T-cell (primary cell): ENCODE results near the gene ACER3. TPM values are rescaled to one million over a fixed set of nuclear protein-coding genes. Genes with fewer than 3 reads are reported as not detected.
"Not testable (repeated sequence)": the region's sequence is repeated elsewhere in the genome, so short reads cannot be mapped to it uniquely, and the experiment has no call there.

ENCODE experiments used
- ATAC-seq, 4 experiments: fragments of 200-7000 bp in 3 of 4; fragments of 150-1000 bp in 1 of 4; cut with Tn5 transposase; replicated peaks in 1 of 4; 1 replicate in 3 of 4; 2 replicates in 1 of 4; pipeline ENCODE4 v1.10.0; 2021; ENCODE audit warnings: moderate library complexity in 3 of 4, mild to moderate bottlenecking in 2 of 4, moderate number of reproducible peaks in 1 of 4
- CTCF ChIA-PET, 2 donors: fragments of 300-600 bp; sonication (Branson Sonifier 250); formaldehyde crosslinking; loops; one replicate each; lab custom pipeline; 2022; ENCODE audit warnings: antibody characterized with exemption in 2 of 2; lab: Charles Lee
- POLR2A ChIA-PET, 2 donors: fragments of 300-600 bp; sonication (Branson Sonifier 250); formaldehyde crosslinking; loops; one replicate each; lab custom pipeline; 2022; ENCODE audit warnings: antibody characterized with exemption in 2 of 2; lab: Charles Lee
- DNase-seq, 35 experiments: peaks; one replicate each; pipeline versions ENCODE4 v3.0.0 to v3.0.0-alpha.2; 2013 to 2023
- H3K27ac ChIP-seq: one replicate; pipeline ENCODE4 v1.5.1; 2013; ENCODE audit warnings: low read length
- H3K27me3 ChIP-seq, 2 experiments: replicated peaks in 1 of 2; 1 replicate in 1 of 2; 2 replicates in 1 of 2; pipeline versions ENCODE4 v1.6.1 to v1.7.0; 2013; ENCODE audit warnings: low read length in 1 of 2, mixed read lengths in 1 of 2; ENCODE audit not compliant: control insufficient read depth in 2 of 2, insufficient read depth in 2 of 2; ENCODE audit errors: extremely low read depth in 1 of 2
- H3K36me3 ChIP-seq, 2 donors: 1 replicate in 1 of 2; 2 replicates in 1 of 2; pipeline versions ENCODE4 v1.6.1 to v1.7.0; 2013; ENCODE audit warnings: low read length in 1 of 2; ENCODE audit not compliant: control insufficient read depth in 2 of 2, insufficient read depth in 1 of 2; ENCODE audit errors: extremely low read depth in 1 of 2
- H3K4me1 ChIP-seq, 2 experiments: 1 replicate in 1 of 2; 2 replicates in 1 of 2; pipeline versions ENCODE4 v1.6.1 to v1.7.0; 2013; ENCODE audit warnings: low read length in 2 of 2, mixed read lengths in 1 of 2; ENCODE audit not compliant: insufficient read depth in 2 of 2, control insufficient read depth in 1 of 2; ENCODE audit errors: extremely low read depth in 1 of 2
- H3K4me3 ChIP-seq, 2 donors: 1 replicate in 1 of 2; 2 replicates in 1 of 2; pipeline versions ENCODE4 v1.5.1 to v1.7.0; 2013; ENCODE audit warnings: mild to moderate bottlenecking in 2 of 2, low read length in 1 of 2, moderate library complexity in 1 of 2; ENCODE audit not compliant: control insufficient read depth in 1 of 2; ENCODE audit errors: extremely low read depth in 1 of 2
- H3K9me3 ChIP-seq: 2 replicates; pipeline ENCODE4 v1.7.0; 2013
- H3K27ac Mint-ChIP-seq, 2 donors: one replicate each; pipeline ENCODE4 v1.8.0; 2020 to 2021; ENCODE audit warnings: mild to moderate bottlenecking in 2 of 2, mixed read lengths in 2 of 2
- H3K27me3 Mint-ChIP-seq, 2 donors: one replicate each; pipeline ENCODE4 v1.8.0; 2021 to 2022; ENCODE audit warnings: mixed read lengths in 2 of 2
- H3K36me3 Mint-ChIP-seq: one replicate; pipeline ENCODE4 v1.8.0; 2021; ENCODE audit warnings: mixed read lengths
- H3K4me1 Mint-ChIP-seq, 3 donors: one replicate each; pipeline ENCODE4 v1.8.0; 2020 to 2022; ENCODE audit warnings: mixed read lengths in 3 of 3, mild to moderate bottlenecking in 1 of 3
- H3K4me3 Mint-ChIP-seq, 3 donors: one replicate each; pipeline ENCODE4 v1.8.0; 2020 to 2022; ENCODE audit warnings: mild to moderate bottlenecking in 3 of 3, mixed read lengths in 3 of 3, moderate library complexity in 3 of 3
- H3K9me3 Mint-ChIP-seq, 3 donors: one replicate each; pipeline ENCODE4 v1.8.0; 2020 to 2022; ENCODE audit warnings: mixed read lengths in 3 of 3
- WGBS: methylation state at CpG from one replicate; pipeline ENCODE4 v1.1.5; 2013; ENCODE audit warnings: missing lambda C conversion rate; ENCODE audit not compliant: insufficient coverage; 5-methylcytosine and 5-hydroxymethylcytosine counted together
- total RNA-seq, 35 experiments: library from RNA in 6 of 35; stranded (reverse) in 6 of 35; fragments of 120-200 nt in 1 of 35; gene quantifications; one replicate each; pipeline versions ENCODE4 v1.2.1 to v1.2.4 and lab custom pipeline; 2013 to 2026

ACER3 gene
- total RNA-seq, 5 donors from 2014 or later (not counting 1 experiment from before 2014, with no cell fraction given): 4.3 to 9.0 (median 5.2) TPM

GRCh38 chr11:77058900-77059299, 198.2 kb downstream of the ACER3 start:
- H3K36me3 ChIP-seq: no peaks in the 10 kb centered on the region
- Mint-ChIP-seq H3K4me3 (no peak overlapping the region), H3K4me1 (no peaks in the 10 kb centered on the region), H3K27ac (no peak overlapping the region), H3K27me3 (peaks cover 0 to 5% of the 10 kb centered on the region in 2 donors), H3K36me3 (no peaks in the 10 kb centered on the region), H3K9me3 (peaks cover 0 to 10% (median 5%) of the 10 kb centered on the region in 3 donors)
- POLR2A ChIA-PET: no interaction called here
- no peak overlapping the region for H3K4me3 ChIP-seq
- CTCF ChIA-PET: interaction anchor here in 1 of 2 donors (1.3 kb wide), 1 partner anchor 11 kb away, joined by 5 read pairs; no protein-coding TSS in a partner anchor
- peaks cover 0 to 9% of the 10 kb centered on the region in 2 experiments for H3K27me3 ChIP-seq
- H3K4me1 ChIP-seq: no peaks in the 10 kb centered on the region
- no peaks in the 10 kb centered on the region for H3K9me3 ChIP-seq
- ATAC-seq (no peak), DNase-seq (no peak)
- no peak overlapping the region for H3K27ac ChIP-seq
- no CpG with 5 or more reads among the region's 2 CpGs for WGBS

GRCh38 chr11:77059806-77060205, 199.1 kb downstream of the ACER3 start:
- Histone ChIP-seq H3K27ac (no peak overlapping the region), H3K27me3 (peaks cover 0 to 9% of the 10 kb centered on the region in 2 experiments), H3K4me3 (no peak overlapping the region), H3K4me1 (no peaks in the 10 kb centered on the region), H3K36me3 (no peaks in the 10 kb centered on the region), H3K9me3 (no peaks in the 10 kb centered on the region)
- 100% methylated on average over 2 of the region's 5 CpGs for WGBS
- ChIA-PET CTCF (interaction anchor here in 1 of 2 donors (1.3 kb wide), 1 partner anchor 12 kb away, joined by 5 read pairs; no protein-coding TSS in a partner anchor), POLR2A (no interaction called here)
- H3K36me3 Mint-ChIP-seq: no peaks in the 10 kb centered on the region
- H3K27ac Mint-ChIP-seq: no peak overlapping the region
- H3K27me3 Mint-ChIP-seq: peaks cover 0 to 3% of the 10 kb centered on the region in 2 donors
- H3K9me3 Mint-ChIP-seq: peaks cover 0 to 10% (median 5%) of the 10 kb centered on the region in 3 donors
- no peaks in the 10 kb centered on the region for H3K4me1 Mint-ChIP-seq
- DNase-seq (no peak), ATAC-seq (no peak)
- no peak overlapping the region for H3K4me3 Mint-ChIP-seq

- Mint-ChIP-seq H3K27ac (no peak overlapping the region), H3K9me3 (peaks cover 0 to 10% (median 5%) of the 10 kb centered on the region in 3 donors), H3K4me1 (no peaks in the 10 kb centered on the region), H3K27me3 (peaks cover 0 to 1% of the 10 kb centered on the region in 2 donors), H3K36me3 (no peaks in the 10 kb centered on the region), H3K4me3 (no peak overlapping the region)
- ChIA-PET CTCF (no interaction called here), POLR2A (no interaction called here)
- Histone ChIP-seq H3K4me1 (no peaks in the 10 kb centered on the region), H3K36me3 (no peaks in the 10 kb centered on the region), H3K27ac (no peak overlapping the region), H3K4me3 (no peak overlapping the region), H3K9me3 (no peaks in the 10 kb centered on the region), H3K27me3 (peaks cover 0 to 9% of the 10 kb centered on the region in 2 experiments)
- ATAC-seq (no peak), DNase-seq (no peak)
- 0% methylated on average over 1 of the region's 4 CpGs for WGBS
Measured at GRCh38 chr11:77060234-77060633, 199.5 kb downstream of the ACER3 start.

- H3K27me3 ChIP-seq, H3K4me1 Mint-ChIP-seq, H3K4me3 ChIP-seq, H3K9me3 ChIP-seq, CTCF ChIA-PET, H3K9me3 Mint-ChIP-seq, ATAC-seq, DNase-seq, H3K4me1 ChIP-seq, H3K27ac Mint-ChIP-seq, H3K4me3 Mint-ChIP-seq, H3K27me3 Mint-ChIP-seq, H3K36me3 ChIP-seq, H3K27ac ChIP-seq, H3K36me3 Mint-ChIP-seq: not testable (repeated sequence)
- WGBS: no CpG with 5 or more reads among the region's 4 CpGs
- POLR2A ChIA-PET: interaction anchor here in 1 of 2 donors (0.6 kb wide), 1 partner anchor 413 kb away, joined by 6 read pairs; no protein-coding TSS in a partner anchor
Measured at GRCh38 chr11:77061258-77061657, 200.5 kb downstream of the ACER3 start.

DNA sequence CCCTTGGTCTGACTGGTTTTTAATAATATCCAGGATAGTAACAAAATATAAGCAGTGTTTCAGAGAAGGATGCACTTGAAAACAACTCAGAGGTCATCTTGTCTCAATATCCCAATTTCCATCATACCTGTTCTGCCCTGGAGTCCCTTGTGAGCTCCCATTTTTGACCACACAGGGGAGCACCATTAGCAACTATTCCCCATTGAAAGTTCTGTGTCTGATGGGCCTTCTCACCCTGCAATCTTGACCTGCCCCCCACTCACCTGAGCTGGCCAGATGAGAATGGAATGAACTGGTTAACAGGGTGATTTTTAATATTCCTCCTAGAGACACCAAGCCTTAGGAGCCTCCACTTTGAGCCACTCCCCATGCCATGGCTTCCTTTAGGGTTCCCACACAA, 202.2 kb downstream of the ACER3 start:
- no peak overlapping the region for H3K27ac Mint-ChIP-seq

DNA sequence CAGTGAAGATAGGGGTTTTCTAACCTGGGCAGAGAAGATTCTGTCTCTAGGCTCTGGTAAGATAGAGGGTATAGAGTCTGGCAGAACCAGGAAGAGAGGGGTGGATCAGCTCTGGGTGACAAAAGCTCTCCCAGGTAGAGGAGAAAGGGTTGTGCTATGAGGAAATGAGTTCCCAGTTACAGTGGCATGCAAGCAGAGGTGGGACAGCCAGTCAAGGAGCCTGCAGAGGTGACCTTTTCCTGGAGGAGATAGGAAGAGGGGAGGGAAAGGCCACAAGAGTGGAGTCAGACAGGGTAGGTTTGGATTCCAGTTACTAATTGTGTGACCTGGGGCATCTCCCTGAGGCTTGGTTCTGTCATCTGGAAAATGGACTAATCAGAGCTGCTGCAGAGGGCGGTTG, 202.7 kb downstream of the ACER3 start:
- H3K4me1 ChIP-seq: peaks cover 3 to 23% of the 10 kb centered on the region in 2 experiments
- H3K4me3 ChIP-seq: no peak overlapping the region
- no peaks in the 10 kb centered on the region for H3K27me3 ChIP-seq
- peaks cover 0 to 10% (median 2%) of the 10 kb centered on the region in 3 donors for H3K9me3 Mint-ChIP-seq
- ChIA-PET POLR2A (no interaction called here), CTCF (interaction anchor here (2.1 to 2.2 kb wide), 2 partner anchors 16 to 29 kb away, joined by 6 to 12 read pairs; no protein-coding TSS in a partner anchor)
- H3K36me3 Mint-ChIP-seq: no peaks in the 10 kb centered on the region
- H3K36me3 ChIP-seq: no peaks in the 10 kb centered on the region
- ATAC-seq: no peak
- H3K27ac Mint-ChIP-seq: peak overlapping the region in 1 of 2 donors; percentile 36
- H3K9me3 ChIP-seq: no peaks in the 10 kb centered on the region
- WGBS: 100% methylated on average over 1 of the region's 1 CpG
- peaks cover 0 to 1% of the 10 kb centered on the region in 2 donors for H3K27me3 Mint-ChIP-seq
- no peak overlapping the region for H3K27ac ChIP-seq
- no peak overlapping the region for H3K4me3 Mint-ChIP-seq
- no peak for DNase-seq
- H3K4me1 Mint-ChIP-seq: peaks cover 9 to 11% (median 10%) of the 10 kb centered on the region in 3 donors

More for the DNA sequence above, 202.2 kb downstream of the ACER3 start:
- Histone ChIP-seq H3K36me3 (no peaks in the 10 kb centered on the region), H3K27ac (no peak overlapping the region), H3K4me3 (no peak overlapping the region), H3K9me3 (no peaks in the 10 kb centered on the region), H3K4me1 (peaks cover 3 to 18% of the 10 kb centered on the region in 2 experiments), H3K27me3 (peaks cover 0 to 3% of the 10 kb centered on the region in 2 experiments)
- peaks cover 0 to 10% (median 2%) of the 10 kb centered on the region in 3 donors for H3K9me3 Mint-ChIP-seq
- H3K36me3 Mint-ChIP-seq: no peaks in the 10 kb centered on the region
- CTCF ChIA-PET: interaction anchor here (2.1 to 2.2 kb wide), 2 partner anchors 15 to 30 kb away, joined by 6 to 12 read pairs; no protein-coding TSS in a partner anchor
- H3K27me3 Mint-ChIP-seq: peaks cover 0 to 1% of the 10 kb centered on the region in 2 donors
- H3K4me1 Mint-ChIP-seq: peaks cover 6 to 10% (median 9%) of the 10 kb centered on the region in 3 donors
- ATAC-seq (no peak), DNase-seq (no peak)
- POLR2A ChIA-PET: interaction anchor here in 1 of 2 donors (0.5 kb wide), 1 partner anchor 431 kb away, joined by 3 read pairs; no protein-coding TSS in a partner anchor
- H3K4me3 Mint-ChIP-seq: no peak overlapping the region
